PC-9 (cell line): Measurements from ENCODE around the gene TMEM217. TPM values are rescaled to one million over a fixed set of nuclear protein-coding genes. Genes with fewer than 3 reads are reported as not detected.

Experiments used
- BruUV-seq: library from RNA; stranded (reverse); fragments of 400-500 nt; replicated peaks from 2 replicates; lab custom pipeline; 2021; lab: Mats Ljungman, UMichigan
- CTCF ChIA-PET: fragments of 300-600 bp; sonication (Branson Sonifier 250); formaldehyde crosslinking; loops from one replicate; lab custom pipeline; 2022; ENCODE audit warnings: antibody characterized with exemption; lab: Charles Lee
- POLR2A ChIA-PET: fragments of 300-600 bp; sonication (Branson Sonifier 250); formaldehyde crosslinking; loops from one replicate; lab custom pipeline; 2022; ENCODE audit warnings: antibody characterized with exemption; ENCODE audit not compliant: unreplicated experiment; lab: Charles Lee
- DNase-seq, 2 experiments: peaks; one replicate each; pipeline versions ENCODE4 v3.0.0 to v3.0.0-alpha.2; 2015 to 2022; ENCODE audit warnings: mixed read lengths in 1 of 2
- H2AFZ ChIP-seq: fragments of 200-600 bp; sonication (generic); 2 replicates; pipeline ENCODE4 v1.8.1; 2017; ENCODE audit warnings: antibody characterized with exemption
- H3F3A ChIP-seq: fragments of 200-600 bp; sonication (generic); 2 replicates; pipeline ENCODE4 v1.8.1; 2017; ENCODE audit warnings: antibody characterized with exemption, mild to moderate bottlenecking, low read depth; ENCODE audit not compliant: insufficient read depth
- H3K27ac ChIP-seq: fragments of 200-600 bp; sonication (generic); 2 replicates; pipeline ENCODE4 v1.6.1; 2016; ENCODE audit warnings: mixed run types
- H3K27me3 ChIP-seq: fragments of 200-600 bp; sonication (generic); 2 replicates; pipeline ENCODE4 v1.6.1; 2016; ENCODE audit warnings: low read depth, mixed run types; ENCODE audit not compliant: insufficient read depth
- H3K36me3 ChIP-seq: fragments of 200-600 bp; sonication (generic); 2 replicates; pipeline ENCODE4 v1.6.1; 2016; ENCODE audit warnings: low read depth, mixed run types
- H3K4me1 ChIP-seq: fragments of 200-600 bp; sonication (generic); replicated peaks from 2 replicates; pipeline ENCODE4 v1.6.1; 2016; ENCODE audit warnings: mixed run types; ENCODE audit not compliant: insufficient read depth
- H3K4me2 ChIP-seq: fragments of 200-600 bp; sonication (generic); 2 replicates; pipeline ENCODE4 v1.6.1; 2017; ENCODE audit warnings: mixed run types
- H3K4me3 ChIP-seq: fragments of 200-600 bp; sonication (generic); 2 replicates; pipeline ENCODE4 v1.6.1; 2016; ENCODE audit warnings: mixed run types
- H3K79me2 ChIP-seq: fragments of 200-600 bp; sonication (generic); 2 replicates; pipeline ENCODE4 v1.6.1; 2017; ENCODE audit warnings: low read depth, mixed run types
- H3K9me2 ChIP-seq: fragments of 200-600 bp; sonication (generic); 2 replicates; pipeline ENCODE4 v1.8.1; 2017; ENCODE audit warnings: mild to moderate bottlenecking; ENCODE audit not compliant: insufficient read depth
- H3K9me3 ChIP-seq: fragments of 200-600 bp; sonication (generic); 2 replicates; pipeline ENCODE4 v1.8.1; 2016; ENCODE audit warnings: low read depth; ENCODE audit not compliant: insufficient read depth
- H4K20me1 ChIP-seq: fragments of 200-600 bp; sonication (generic); 2 replicates; pipeline ENCODE4 v1.8.1; 2017; ENCODE audit not compliant: insufficient read depth
- CTCF ChIP-seq: fragments of 200-600 bp; sonication (generic); conservative IDR thresholded peaks from 2 replicates; pipeline ENCODE4 v1.6.1; 2017; ENCODE audit warnings: mixed run types, antibody characterized with exemption, mild to moderate bottlenecking, moderate library complexity
- EZH2 ChIP-seq: fragments of 200-600 bp; sonication (generic); IDR thresholded peaks from 2 replicates; pipeline ENCODE4 v1.8.0; 2017; ENCODE audit warnings: antibody characterized with exemption, low read depth
- intact Hi-C: fragments of 100-400 bp; cut with micrococcal nuclease; formaldehyde crosslinking; loops from one replicate; pipeline ENCODE4 v1.10.0; 2022; ENCODE audit not compliant: unreplicated experiment
- total RNA-seq: library from RNA; stranded (reverse); gene quantifications from 2 replicates; pipeline ENCODE4 v1.2.3, GENCODE V29; 2021

Gene TMEM217
- total RNA-seq, 1 experiment from 2014 or later: 4.9 TPM

- no peak for DNase-seq
- H2AFZ ChIP-seq: no peak overlapping the region
- no peak overlapping the region for H3K4me2 ChIP-seq
- no peak overlapping the region for H3K4me3 ChIP-seq
- peaks cover 13% of the 10 kb centered on the region; the same call in 1 of the 2 replicates for H4K20me1 ChIP-seq
- ChIA-PET CTCF (no interaction called here), POLR2A (no interaction called here)
- BruUV-seq: no TSS peak
- H3F3A ChIP-seq: no peaks in the 10 kb centered on the region
- intact Hi-C loops: no loop called here
- no peaks in the 10 kb centered on the region for H3K9me3 ChIP-seq
- H3K27me3 ChIP-seq: no peaks in the 10 kb centered on the region
- no peaks in the 10 kb centered on the region for H3K9me2 ChIP-seq
- H3K4me1 ChIP-seq: no peaks in the 10 kb centered on the region
- H3K36me3 ChIP-seq: no peaks in the 10 kb centered on the region; the same call in 1 of the 2 replicates
- peaks cover 8% of the 10 kb centered on the region; the same call in 1 of the 2 replicates for H3K79me2 ChIP-seq
- H3K27ac ChIP-seq: no peak overlapping the region
- TF ChIP-seq CTCF (no peak), EZH2 (no peak)
Observed at GRCh38 chr6:37277001-37277409, 19.1 kb upstream of the TMEM217 start.

- no peak overlapping the region for H3K27ac ChIP-seq
- no peak for DNase-seq
- intact Hi-C loops: no loop called here
- no peak overlapping the region for H3K4me2 ChIP-seq
- peaks cover 8% of the 10 kb centered on the region; the same call in 1 of the 2 replicates for H3K79me2 ChIP-seq
- H3K4me3 ChIP-seq: no peak overlapping the region
- ChIA-PET CTCF (no interaction called here), POLR2A (no interaction called here)
- H3F3A ChIP-seq: no peaks in the 10 kb centered on the region
- H3K36me3 ChIP-seq: no peaks in the 10 kb centered on the region; the same call in 1 of the 2 replicates
- H3K27me3 ChIP-seq: no peaks in the 10 kb centered on the region
- H4K20me1 ChIP-seq: peaks cover 13% of the 10 kb centered on the region; the same call in 1 of the 2 replicates
- BruUV-seq: no TSS peak
- H3K9me2 ChIP-seq: no peaks in the 10 kb centered on the region
- H3K4me1 ChIP-seq: no peaks in the 10 kb centered on the region
- TF ChIP-seq EZH2: no peak
- TF ChIP-seq CTCF: no peak
- no peaks in the 10 kb centered on the region for H3K9me3 ChIP-seq
- no peak overlapping the region for H2AFZ ChIP-seq
Observed at GRCh38 chr6:37275350-37275749, 17.4 kb upstream of the TMEM217 start.

GRCh38 chr6:37273690-37274089, 15.7 kb upstream of the TMEM217 start:
- ChIA-PET POLR2A (no interaction called here), CTCF (no interaction called here)
- DNase-seq: no peak
- intact Hi-C loops: no loop called here
- no peaks in the 10 kb centered on the region for H3K27me3 ChIP-seq
- no peaks in the 10 kb centered on the region for H3F3A ChIP-seq
- TF ChIP-seq EZH2: no peak
- TF ChIP-seq CTCF: no peak
- no peak overlapping the region for H3K4me2 ChIP-seq
- H2AFZ ChIP-seq: no peak overlapping the region
- H3K4me3 ChIP-seq: no peak overlapping the region
- peaks cover 5% of the 10 kb centered on the region; the same call in 1 of the 2 replicates for H3K36me3 ChIP-seq
- H4K20me1 ChIP-seq: peaks cover 13% of the 10 kb centered on the region; the same call in 1 of the 2 replicates
- no peaks in the 10 kb centered on the region for H3K9me2 ChIP-seq
- H3K79me2 ChIP-seq: peaks cover 5% of the 10 kb centered on the region; the same call in 1 of the 2 replicates
- no peak overlapping the region for H3K27ac ChIP-seq
- H3K9me3 ChIP-seq: no peaks in the 10 kb centered on the region
- no peaks in the 10 kb centered on the region for H3K4me1 ChIP-seq
- BruUV-seq: no TSS peak
